K562 (cell line): ENCODE measurements around the gene ANO2. TPM values are rescaled to one million over a fixed set of nuclear protein-coding genes. Genes with fewer than 3 reads are reported as not detected.

ENCODE experiments used
- ATAC-seq: fragments of 200-7000 bp; cut with Tn5 transposase; 3 replicates; pipeline ENCODE4 v1.9.1; 2020; ENCODE audit warnings: moderate library complexity
- BruUV-seq: library from RNA; stranded (reverse); fragments of 400-500 nt; replicated peaks from 2 replicates; lab custom pipeline; 2021; lab: Mats Ljungman, UMichigan
- CTCF ChIA-PET: fragments of 300-600 bp; formaldehyde crosslinking; extraction: SDS; loops from one replicate; lab custom pipeline; 2021; ENCODE audit warnings: low intra/inter-chr PET ratio; lab: Yijun Ruan, JAX
- POLR2A ChIA-PET: fragments of 300-600, 350-650 bp; sonication (Branson Sonifier 250); formaldehyde crosslinking; extraction: SDS; loops from one replicate; lab custom pipeline; 2021; ENCODE audit warnings: antibody characterized with exemption, inconsistent platforms; lab: Yijun Ruan, JAX
- DNase-seq, 4 experiments: peaks; one replicate each; pipeline versions ENCODE4 v3.0.0 to v3.0.0-alpha.2; 2011 to 2018; ENCODE audit warnings: low spot score in 3 of 4, mixed read lengths in 3 of 4; ENCODE audit errors: extremely low read depth in 1 of 4
- FAIRE-seq: peaks from 2 replicates; lab custom pipeline; 2011; peaks lifted over from hg19 to GRCh38; lab: Jason Lieb, UNC
- H2AFZ ChIP-seq: 2 replicates; pipeline ENCODE4 v1.6.0; 2011; ENCODE audit warnings: low read depth, low read length, control low read depth, inconsistent platforms
- H3K27ac ChIP-seq: fragments of 200-600 bp; 3 replicates; pipeline ENCODE4 v1.8.0; 2011; ENCODE audit warnings: low read depth, mild to moderate bottlenecking, control low read depth, inconsistent platforms, low read length, moderate library complexity, mixed read lengths; ENCODE audit errors: extremely low read depth
- H3K27me3 ChIP-seq, 2 experiments: fragments of 300-600 bp in 1 of 2; 2 replicates in 1 of 2; 3 replicates in 1 of 2; pipeline versions ENCODE4 v1.6.0 to v1.8.0; 2011; ENCODE audit warnings: inconsistent platforms in 2 of 2, low read length in 2 of 2, mild to moderate bottlenecking in 1 of 2, mixed read lengths in 1 of 2, moderate library complexity in 1 of 2; ENCODE audit not compliant: control insufficient read depth in 2 of 2, insufficient read depth in 2 of 2
- H3K36me3 ChIP-seq: fragments of 300-600 bp; 3 replicates; pipeline ENCODE4 v1.8.0; 2011; ENCODE audit warnings: mild to moderate bottlenecking, low read length, inconsistent platforms; ENCODE audit not compliant: control insufficient read depth, insufficient read depth
- H3K4me1 ChIP-seq, 2 experiments: fragments of 200-600 bp in 1 of 2; replicated peaks in 1 of 2; 2 replicates in 1 of 2; 3 replicates in 1 of 2; pipeline versions ENCODE4 v1.5.1 to v1.8.0; 2011; ENCODE audit warnings: inconsistent platforms in 2 of 2, low read length in 2 of 2, mild to moderate bottlenecking in 1 of 2, mixed read lengths in 1 of 2, moderate library complexity in 1 of 2; ENCODE audit not compliant: control insufficient read depth in 2 of 2, insufficient read depth in 2 of 2
- H3K4me2 ChIP-seq: 2 replicates; pipeline ENCODE4 v1.6.1; 2011; ENCODE audit warnings: low read length, control low read depth, inconsistent platforms, mixed read lengths; ENCODE audit not compliant: insufficient read depth
- H3K4me3 ChIP-seq: fragments of 200-600 bp; sonication (generic), shearing (Covaris generic); 2 replicates; pipeline ENCODE4 v1.5.1; 2016; ENCODE audit warnings: control low read depth, inconsistent platforms
- H3K79me2 ChIP-seq: fragments of 200-600 bp; 3 replicates; pipeline ENCODE4 v1.8.0; 2011; ENCODE audit warnings: low read length, inconsistent platforms; ENCODE audit not compliant: control insufficient read depth, insufficient read depth
- H3K9ac ChIP-seq, 2 experiments: 2 replicates each; pipeline versions ENCODE4 v1.6.0 to v1.6.1; 2011; ENCODE audit warnings: low read depth in 2 of 2, low read length in 2 of 2, control low read depth in 1 of 2, inconsistent platforms in 1 of 2, mild to moderate bottlenecking in 1 of 2, mixed read lengths in 1 of 2; ENCODE audit not compliant: insufficient read depth in 1 of 2
- H3K9me1 ChIP-seq: one replicate; pipeline ENCODE4 v1.6.0; 2011; ENCODE audit warnings: inconsistent platforms, mild to moderate bottlenecking, low read length, moderate library complexity; ENCODE audit not compliant: control insufficient read depth, insufficient read depth
- H3K9me3 ChIP-seq: replicated peaks from 2 replicates; pipeline ENCODE4 v1.5.1; 2011; ENCODE audit warnings: low read depth, low read length, inconsistent platforms; ENCODE audit not compliant: control insufficient read depth, insufficient read depth
- H4K20me1 ChIP-seq: replicated peaks from 2 replicates; pipeline ENCODE4 v1.6.1; 2011; ENCODE audit warnings: low read length, inconsistent platforms, mixed read lengths; ENCODE audit not compliant: control insufficient read depth, insufficient read depth
- CBX3 ChIP-seq, 2 experiments: IDR thresholded peaks; 1 replicate in 1 of 2; 2 replicates in 1 of 2; pipeline ENCODE4 v1.6.1; 2012; ENCODE audit warnings: inconsistent platforms in 2 of 2, low read length in 2 of 2, borderline replicate concordance in 1 of 2, control low read depth in 1 of 2
- FOXA3 ChIP-seq, 2 experiments: fragments of 450-650 bp in 1 of 2; sonication (generic) in 1 of 2; formaldehyde crosslinking; IDR thresholded peaks in 1 of 2; conservative IDR thresholded peaks in 1 of 2; 2 replicates each; pipeline versions ENCODE4 v1.4.0 to v1.8.0; 2020 to 2022; ENCODE audit warnings: mild to moderate bottlenecking in 2 of 2, missing genetic modification reagents in 1 of 2
- HDAC6 ChIP-seq: IDR thresholded peaks from 2 replicates; pipeline ENCODE4 v1.6.1; 2012; ENCODE audit warnings: low read depth, mild to moderate bottlenecking, control low read depth, inconsistent platforms, low read length, moderate library complexity
- HNRNPK ChIP-seq: fragments of 200-400 bp; formaldehyde crosslinking; IDR thresholded peaks from one replicate; pipeline ENCODE4 v1.6.1; 2018; ENCODE audit warnings: mild to moderate bottlenecking, low read depth, low read length; ENCODE audit not compliant: poor library complexity, severe bottlenecking
- MTA3 ChIP-seq: fragments of 450-650 bp; formaldehyde crosslinking; IDR thresholded peaks from 2 replicates; pipeline ENCODE4 v1.6.1; 2017; ENCODE audit warnings: mild to moderate bottlenecking, borderline replicate concordance
- RERE ChIP-seq: sonication (generic); formaldehyde crosslinking; IDR thresholded peaks from 2 replicates; pipeline ENCODE4 v1.8.0; 2023; ENCODE audit warnings: missing genetic modification reagents, mild to moderate bottlenecking, borderline replicate concordance
- SMARCA4 ChIP-seq: fragments of 450-650 bp; IDR thresholded peaks from 2 replicates; pipeline ENCODE4 v1.6.1; 2016
- ZNF232 ChIP-seq: sonication (generic); formaldehyde crosslinking; IDR thresholded peaks from 2 replicates; pipeline ENCODE4 v1.8.0; 2022; ENCODE audit warnings: mild to moderate bottlenecking, missing genetic modification reagents
- ZNF347 ChIP-seq: fragments of 450-650 bp; formaldehyde crosslinking; IDR thresholded peaks from 2 replicates; pipeline ENCODE4 v1.4.0; 2020; ENCODE audit warnings: low read depth, mild to moderate bottlenecking, moderate library complexity
- WGBS: fragments of 100-300 bp; shearing (Covaris generic); methylation state at CpG from one replicate; pipeline ENCODE4 v1.1.6; 2016; ENCODE audit warnings: low coverage, mixed read lengths; ENCODE audit not compliant: insufficient coverage; ENCODE audit errors: missing lambda C conversion rate; 5-methylcytosine and 5-hydroxymethylcytosine counted together
- in situ Hi-C: fragments of 300-500 bp; cut with MboI; formaldehyde crosslinking; loops from 4 replicates; pipeline ENCODE4 v1.15.0; 2018; ENCODE audit warnings: inconsistent platforms, mixed read lengths
- intact Hi-C: fragments of 100-400 bp; cut with micrococcal nuclease; formaldehyde crosslinking; loops from 2 replicates; pipeline ENCODE4 v1.14.2; 2022
- polyA plus RNA-seq, 8 experiments: library from polyadenylated mRNA; depleted of rRNA in 4 of 8; stranded (reverse) in 5 of 8; unstranded in 3 of 8; fragments of >200 nt; fragmentation: Nextera tagmentation in 2 of 8; fragmentation: Illumina TruSeq in 1 of 8; extraction: Ambion mirVana in 2 of 8; extraction: Trizol in 1 of 8; gene quantifications; 2 replicates each; pipeline versions ENCODE4 v1.2.1 to v1.2.3, GENCODE V29; 2011 to 2014; ENCODE audit warnings: inconsistent platforms in 1 of 8, missing spikeins in 1 of 8
- total RNA-seq, 7 experiments: library from RNA; depleted of rRNA in 6 of 7; stranded (reverse); fragments of >200 nt in 6 of 7; fragmentation: Illumina TruSeq in 2 of 7; extraction: Trizol in 2 of 7; gene quantifications; 2 replicates each; pipeline versions ENCODE4 v1.2.1 to v1.2.3, GENCODE V29; 2011 to 2021; ENCODE audit warnings: low replicate concordance in 1 of 7

The ANO2 gene
- total and polyA plus RNA-seq, 9 of the 15 experiments (the other 6 are each of a cell fraction or from before 2014, with no cell fraction given) = 0.64 TPM; not detected in 8

DNA sequence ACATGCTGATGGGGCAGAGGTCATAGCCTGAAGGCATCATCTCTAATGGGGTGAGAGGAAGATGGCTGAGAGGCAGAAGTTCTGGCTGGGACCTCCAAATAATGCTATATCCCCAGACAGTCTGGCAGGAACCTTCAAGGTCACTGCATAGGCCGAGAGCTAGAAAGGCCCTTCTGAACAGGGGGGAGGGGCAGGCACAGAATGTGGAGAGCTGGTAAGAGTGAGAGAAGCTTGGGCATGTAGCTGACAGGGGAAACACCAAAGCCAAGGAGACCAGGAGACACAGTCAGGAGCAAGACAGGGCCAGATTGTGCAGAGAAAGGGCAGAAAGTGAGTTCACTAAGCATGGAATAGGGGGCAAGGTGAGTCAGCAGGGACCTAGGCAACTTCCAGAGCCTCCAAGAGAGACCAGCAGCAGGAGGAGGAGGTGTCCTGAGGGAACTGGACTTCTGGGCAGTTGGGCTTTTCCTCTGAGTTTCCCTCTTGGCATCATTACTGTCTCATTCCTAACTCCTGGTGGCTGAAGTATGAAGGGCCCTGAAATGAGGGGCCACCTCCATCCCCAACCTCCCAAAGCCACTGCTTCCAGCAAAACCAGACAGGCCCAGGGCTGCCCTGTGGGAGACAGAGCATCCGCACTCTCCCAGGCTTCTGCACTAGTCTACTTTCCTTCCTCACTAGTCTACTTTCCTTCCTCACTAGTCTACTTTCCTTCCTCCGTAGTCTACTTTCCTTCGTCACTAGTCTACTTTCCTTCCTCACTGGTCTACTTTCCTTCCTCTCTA, 17.1 kb downstream of the ANO2 start:
- ChIA-PET POLR2A (no interaction called here), CTCF (no interaction called here)
- H3K79me2 ChIP-seq = no peaks in the 10 kb centered on the region
- no peak overlapping the region for H2AFZ ChIP-seq
- TF ChIP-seq CBX3 (IDR thresholded peaks at IDR 0.05; ENCODE audit: borderline replicate concordance in 1 of 2, low read length in 2 of 2) (no peak), HNRNPK (no peak), ZNF347 (CRISPR knock-in tag) (no peak)
- TF ChIP-seq, all 486 proteins: peak for 0
- BruUV-seq = no TSS peak
- Histone ChIP-seq H3K9ac (no peak overlapping the region), H3K4me2 (no peak overlapping the region), H3K9me1 (no peaks in the 10 kb centered on the region), H3K27ac (no peak overlapping the region), H3K27me3 (peaks cover 0 to 17% of the 10 kb centered on the region in 2 experiments; a peak in 3 of 5 replicates), H3K9me3 (no peaks in the 10 kb centered on the region), H4K20me1 (peaks cover 4% of the 10 kb centered on the region; the same call in 1 of the 2 replicates), H3K4me1 (no peaks in the 10 kb centered on the region), H3K4me3 (no peak overlapping the region), H3K36me3 (no peaks in the 10 kb centered on the region)
- no peak for FAIRE-seq
- WGBS = 9% methylated on average over 4 of the region's 4 CpGs
- in situ Hi-C loops = no loop called here
- ATAC-seq = no peak
- intact Hi-C loops = no loop called here
- no peak for DNase-seq

GRCh38 chr12:5925646-5926045, 19.4 kb downstream of the ANO2 start:
- FAIRE-seq = no peak
- H3K9me3 ChIP-seq = no peaks in the 10 kb centered on the region
- no peak overlapping the region for H3K9ac ChIP-seq
- H2AFZ ChIP-seq = no peak overlapping the region
- CTCF ChIA-PET = no interaction called here
- H3K27ac ChIP-seq = no peak overlapping the region
- intact Hi-C loops (no loop called here), in situ Hi-C loops (no loop called here)
- peaks cover 0 to 28% of the 10 kb centered on the region in 2 experiments; a peak in 4 of 5 replicates for H3K27me3 ChIP-seq
- peaks cover 4% of the 10 kb centered on the region; the same call in 1 of the 2 replicates for H4K20me1 ChIP-seq
- no peak for ATAC-seq
- H3K79me2 ChIP-seq = no peaks in the 10 kb centered on the region
- no peak for DNase-seq
- no peak for TF ChIP-seq FOXA3 (CRISPR knock-in tag; conservative IDR thresholded peaks at IDR 0.05 in 1 of 2, IDR thresholded peaks at IDR 0.05 in 1 of 2)
- TF ChIP-seq RERE (CRISPR knock-in tag) = no peak
- TF ChIP-seq MTA3 = no peak
- no peak for TF ChIP-seq HDAC6
- TF ChIP-seq SMARCA4 = no peak
- no peak for TF ChIP-seq ZNF232
- 0% methylated on average over 9 of the region's 9 CpGs for WGBS
- H3K4me1 ChIP-seq = no peaks in the 10 kb centered on the region
- no peak overlapping the region for H3K4me2 ChIP-seq
- no peaks in the 10 kb centered on the region for H3K9me1 ChIP-seq
- no peaks in the 10 kb centered on the region for H3K36me3 ChIP-seq
- POLR2A ChIA-PET = interaction anchor here (0.6 kb wide), 1 partner anchor 210 kb away, joined by 3 read pairs; no protein-coding TSS in a partner anchor
- BruUV-seq = no TSS peak
- no peak overlapping the region for H3K4me3 ChIP-seq
